HG02763 (cell line): Measurements from ENCODE around the gene PXN.
"Not testable (repeated sequence)": the region's sequence is repeated elsewhere in the genome, so short reads cannot be mapped to it uniquely, and the experiment has no call there.

ENCODE experiments used
- ATAC-seq: cut with Tn5 transposase; IDR thresholded peaks from one replicate; pipeline ENCODE4 v1.9.1; 2021; ENCODE audit warnings: mild to moderate bottlenecking, moderate library complexity; ENCODE audit not compliant: unreplicated experiment

The PXN gene

GRCh38 chr12:120211904-120212283 lies 53.6 kb downstream of the PXN start:
- no peak for ATAC-seq

GRCh38 chr12:120211243-120211903 lies 54.2 kb downstream of the PXN start:
- ATAC-seq, result no peak

GRCh38 chr12:120209851-120210250 lies 55.7 kb downstream of the PXN start:
- ATAC-seq, result no peak

- no peak for ATAC-seq
Measured at GRCh38 chr12:120207227-120207626, 58.3 kb downstream of the PXN start.

GRCh38 chr12:120206781-120207180 lies 58.7 kb downstream of the PXN start:
- ATAC-seq, result not testable (repeated sequence)

- no peak for ATAC-seq
Measured at GRCh38 chr12:120206228-120206627, 59.3 kb downstream of the PXN start.

- no peak for ATAC-seq
Measured at GRCh38 chr12:120204171-120204570, 61.4 kb downstream of the PXN start.

- ATAC-seq, result no peak
Measured at GRCh38 chr12:120200364-120200800, 65.1 kb downstream of the PXN start.

GRCh38 chr12:120199595-120200306 lies 65.8 kb downstream of the PXN start:
- no peak for ATAC-seq

- no peak for ATAC-seq
Measured at GRCh38 chr12:120199025-120199424, 66.5 kb downstream of the PXN start.

- ATAC-seq, result no peak
Measured at GRCh38 chr12:120197542-120197887, 68.0 kb downstream of the PXN start.

GRCh38 chr12:120196817-120197541 lies 68.6 kb downstream of the PXN start:
- ATAC-seq, result not testable (repeated sequence)

- ATAC-seq, result no peak
Measured at GRCh38 chr12:120196363-120196762, 69.2 kb downstream of the PXN start.

GRCh38 chr12:120194534-120195395 lies 70.8 kb downstream of the PXN start, which contains the start of gene GCN1:
GCN1 (minus strand) TSS chr12:120194715; CDS start chr12:120194697, 18 bp downstream.
- peak; percentile 76 for ATAC-seq

GRCh38 chr12:120194226-120194533 lies 71.3 kb downstream of the PXN start:
- ATAC-seq, result no peak

- ATAC-seq, result not testable (repeated sequence)
Measured at GRCh38 chr12:120193286-120193685, 72.2 kb downstream of the PXN start.

- ATAC-seq, result no peak
Measured at GRCh38 chr12:120190985-120191480, 74.5 kb downstream of the PXN start.

GRCh38 chr12:120190386-120190785 lies 75.1 kb downstream of the PXN start:
- no peak for ATAC-seq

- ATAC-seq, result no peak
Measured at GRCh38 chr12:120186654-120187053, 78.9 kb downstream of the PXN start.

- no peak for ATAC-seq
Measured at GRCh38 chr12:120183211-120183631, 82.3 kb downstream of the PXN start.
